Body of pancreas (tissue), 4 donors: Measurements from ENCODE around the gene TICAM1. TPM values are rescaled to one million over a fixed set of nuclear protein-coding genes. Genes with fewer than 3 reads are reported as not detected.
"Not testable (repeated sequence)": the region's sequence is repeated elsewhere in the genome, so short reads cannot be mapped to it uniquely, and the experiment has no call there.

ENCODE experiments used
- ATAC-seq: fragments of 150-250 bp; one replicate; pipeline ENCODE4 v1.9.1; 2016
- DNase-seq, 4 donors: peaks; one replicate each; pipeline ENCODE4 v3.0.0-alpha.2; 2019
- H3K27ac ChIP-seq, 4 donors: fragments of 200-600 bp; sonication (generic); 1 replicate in 3 of 4; 2 replicates in 1 of 4; pipeline versions ENCODE4 v1.5.1 to v1.6.1; 2016 to 2019; ENCODE audit warnings: mild to moderate bottlenecking in 1 of 4, mixed read lengths in 1 of 4, moderate library complexity in 1 of 4
- H3K27me3 ChIP-seq, 2 donors: fragments of 200-600 bp; sonication (generic); one replicate each; pipeline ENCODE4 v1.6.0; 2016; ENCODE audit warnings: mild to moderate bottlenecking in 1 of 2
- H3K36me3 ChIP-seq, 2 donors: fragments of 200-600 bp; sonication (generic); replicated peaks in 1 of 2; 2 replicates each; pipeline ENCODE4 v1.5.1; 2016; ENCODE audit warnings: low read depth in 2 of 2; ENCODE audit not compliant: insufficient read depth in 1 of 2
- H3K4me1 ChIP-seq: fragments of 200-600 bp; sonication (generic); one replicate; pipeline ENCODE4 v1.6.0; 2016
- H3K4me3 ChIP-seq, 2 donors: fragments of 200-600 bp; sonication (generic); 1 replicate in 1 of 2; 2 replicates in 1 of 2; pipeline ENCODE4 v1.5.1; 2016 to 2019
- H3K9me3 ChIP-seq, 3 donors: fragments of 200-600 bp; sonication (generic); 1 replicate in 2 of 3; 2 replicates in 1 of 3; pipeline ENCODE4 v1.5.1; 2016
- POLR2A ChIP-seq, 3 donors: fragments of 450-650 bp; IDR thresholded peaks; one replicate each; pipeline ENCODE4 v1.6.1; 2016; ENCODE audit warnings: antibody characterized with exemption in 3 of 3, mild to moderate bottlenecking in 2 of 3
- WGBS, 2 donors: methylation state at CpG; one replicate each; pipeline ENCODE4 v1.1.5; 2017; 5-methylcytosine and 5-hydroxymethylcytosine counted together
- intact Hi-C: fragments of 100-400 bp; cut with DNase I; formaldehyde crosslinking; loops from one replicate; pipeline ENCODE4 v1.15.1; 2023
- total RNA-seq, 2 donors: library from RNA; depleted of rRNA; stranded (reverse); fragments of >200 nt; gene quantifications; one replicate each; pipeline ENCODE4 v1.1.0, GENCODE V29; 2016
- TF ChIP-seq, protein P1 (sequence below), 7 experiments: fragments of 450-650 bp in 4 of 7; fragments of 200-600 bp in 3 of 7; sonication (generic) in 3 of 7; IDR thresholded peaks; one replicate each; pipeline ENCODE4 v1.5.1; 2016 to 2019; ENCODE audit warnings: antibody characterized with exemption in 7 of 7

Gene TICAM1
- total RNA-seq, 2 donors from 2014 or later: 5.4 to 12.9 TPM

DNA sequence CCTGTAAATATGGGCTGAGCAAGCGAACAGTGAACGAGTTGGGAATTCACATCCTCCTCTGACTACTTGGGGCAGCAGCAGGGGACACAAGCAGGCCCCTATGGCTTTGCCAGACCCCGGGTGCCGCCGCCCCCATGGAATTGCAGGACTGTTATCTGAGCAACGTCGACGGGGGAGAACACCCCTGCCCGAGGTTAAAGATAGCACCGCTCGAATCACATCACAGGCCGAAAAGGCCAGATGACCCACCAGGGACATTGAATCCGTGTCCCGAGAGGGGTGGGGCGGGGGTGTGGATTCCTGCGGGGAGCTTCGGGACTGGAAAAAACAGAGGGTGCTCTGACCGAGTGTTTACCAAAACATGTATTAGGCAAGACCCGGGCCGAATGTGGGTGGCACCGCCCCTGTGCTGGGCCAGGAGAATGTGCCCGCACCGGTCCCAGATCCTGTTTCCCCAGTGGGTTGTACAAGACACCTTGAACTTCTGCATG, 30.9 kb downstream of the TICAM1 start:
- intact Hi-C loops: no loop called here
- DNase-seq (peak; percentile 65 to 83 (median 77)), ATAC-seq (peak; percentile 82)
- Histone ChIP-seq H3K4me1 (peaks cover 17% of the 10 kb centered on the region), H3K27ac (peak overlapping the region in 3 of 4 donors; percentile 54 to 75 (median 71)), H3K27me3 (no peaks in the 10 kb centered on the region), H3K9me3 (no peaks in the 10 kb centered on the region), H3K4me3 (no peak overlapping the region), H3K36me3 (no peaks in the 10 kb centered on the region)
- WGBS, 2 donors: 21 to 36% methylated on average over 7 to 23 of the region's 23 CpGs
- TF ChIP-seq, protein P1, sequence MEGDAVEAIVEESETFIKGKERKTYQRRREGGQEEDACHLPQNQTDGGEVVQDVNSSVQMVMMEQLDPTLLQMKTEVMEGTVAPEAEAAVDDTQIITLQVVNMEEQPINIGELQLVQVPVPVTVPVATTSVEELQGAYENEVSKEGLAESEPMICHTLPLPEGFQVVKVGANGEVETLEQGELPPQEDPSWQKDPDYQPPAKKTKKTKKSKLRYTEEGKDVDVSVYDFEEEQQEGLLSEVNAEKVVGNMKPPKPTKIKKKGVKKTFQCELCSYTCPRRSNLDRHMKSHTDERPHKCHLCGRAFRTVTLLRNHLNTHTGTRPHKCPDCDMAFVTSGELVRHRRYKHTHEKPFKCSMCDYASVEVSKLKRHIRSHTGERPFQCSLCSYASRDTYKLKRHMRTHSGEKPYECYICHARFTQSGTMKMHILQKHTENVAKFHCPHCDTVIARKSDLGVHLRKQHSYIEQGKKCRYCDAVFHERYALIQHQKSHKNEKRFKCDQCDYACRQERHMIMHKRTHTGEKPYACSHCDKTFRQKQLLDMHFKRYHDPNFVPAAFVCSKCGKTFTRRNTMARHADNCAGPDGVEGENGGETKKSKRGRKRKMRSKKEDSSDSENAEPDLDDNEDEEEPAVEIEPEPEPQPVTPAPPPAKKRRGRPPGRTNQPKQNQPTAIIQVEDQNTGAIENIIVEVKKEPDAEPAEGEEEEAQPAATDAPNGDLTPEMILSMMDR (IDR thresholded peaks at IDR 0.05): no peak
- TF ChIP-seq POLR2A (IDR thresholded peaks at IDR 0.05): no peak

DNA sequence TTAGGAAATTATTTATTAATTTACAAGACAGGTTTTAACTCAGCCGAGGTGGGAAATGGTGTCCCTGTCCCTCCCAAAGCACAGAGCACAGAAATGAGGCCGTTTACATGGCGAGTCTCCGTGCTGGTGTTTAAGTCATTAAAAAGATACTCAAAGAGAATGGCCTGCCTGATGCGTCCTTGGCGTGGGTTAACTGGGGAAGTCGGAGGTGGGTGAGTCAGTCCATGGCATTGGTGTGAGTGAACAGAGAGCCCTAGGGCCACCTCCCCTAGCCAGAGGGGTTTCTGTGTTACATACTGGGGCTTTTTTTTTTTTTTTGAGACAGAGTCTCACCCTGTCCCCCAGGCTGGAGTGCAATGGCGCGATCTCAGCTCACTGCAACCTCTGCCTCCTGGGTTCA, 36.1 kb downstream of the TICAM1 start:
- no peak for DNase-seq
- WGBS, 2 donors: 74 to 79% methylated on average over 9 of the region's 9 CpGs
- no peak for ATAC-seq
- peaks cover 0 to 2% of the 10 kb centered on the region in 2 donors for H3K36me3 ChIP-seq
- intact Hi-C loops: no loop called here
- H3K4me1 ChIP-seq: peaks cover 53% of the 10 kb centered on the region
- no peak overlapping the region for H3K27ac ChIP-seq
- H3K4me3 ChIP-seq: no peak overlapping the region
- no peaks in the 10 kb centered on the region for H3K27me3 ChIP-seq
- TF ChIP-seq POLR2A (IDR thresholded peaks at IDR 0.05): no peak
- TF ChIP-seq, protein P1 (IDR thresholded peaks at IDR 0.05): no peak
- H3K9me3 ChIP-seq: no peaks in the 10 kb centered on the region

DNA sequence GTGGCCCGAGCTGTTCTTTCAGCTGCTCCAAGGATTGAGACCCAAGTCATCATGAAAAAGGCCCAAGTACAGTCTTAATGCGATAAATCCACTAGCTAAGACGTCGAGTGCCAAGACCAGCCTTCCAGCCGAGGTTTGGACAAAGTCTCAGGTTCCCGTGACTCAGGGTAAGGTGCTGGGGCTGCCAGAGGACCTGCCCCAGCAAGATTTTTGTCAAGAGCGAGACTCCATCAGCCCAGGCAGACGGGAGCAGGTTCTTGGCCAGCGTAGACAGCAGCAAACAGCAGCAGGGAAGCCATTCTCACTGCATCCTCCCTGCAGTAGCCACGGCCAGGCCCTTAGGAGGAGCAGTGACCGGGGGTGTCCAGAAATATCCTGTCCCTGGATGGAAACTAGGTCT, 36.5 kb downstream of the TICAM1 start:
- no peak for DNase-seq
- Histone ChIP-seq H3K4me3 (no peak overlapping the region), H3K4me1 (peaks cover 52% of the 10 kb centered on the region), H3K36me3 (peaks cover 0 to 2% of the 10 kb centered on the region in 2 donors), H3K9me3 (no peaks in the 10 kb centered on the region), H3K27me3 (no peaks in the 10 kb centered on the region), H3K27ac (no peak overlapping the region)
- WGBS, 2 donors: 69 to 75% methylated on average over 4 to 10 of the region's 11 CpGs
- intact Hi-C loops: no loop called here
- TF ChIP-seq, protein P1 (IDR thresholded peaks at IDR 0.05): no peak
- TF ChIP-seq POLR2A (IDR thresholded peaks at IDR 0.05): no peak
- no peak for ATAC-seq

DNA sequence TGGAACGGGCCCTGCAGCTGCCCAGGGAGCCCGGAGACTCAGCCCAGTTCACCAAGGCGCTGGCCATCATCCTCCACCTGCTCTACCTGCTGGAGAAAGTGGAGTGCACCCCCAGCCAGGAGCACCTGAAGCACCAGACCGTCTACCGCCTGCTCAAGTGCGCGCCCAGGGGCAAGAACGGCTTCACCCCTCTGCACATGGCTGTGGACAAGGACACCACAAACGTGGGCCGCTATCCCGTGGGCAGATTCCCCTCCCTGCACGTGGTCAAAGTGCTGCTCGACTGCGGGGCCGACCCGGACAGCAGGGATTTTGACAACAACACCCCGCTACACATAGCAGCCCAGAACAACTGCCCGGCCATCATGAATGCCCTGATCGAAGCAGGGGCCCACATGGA, 38.2 kb downstream of the TICAM1 start:
- H3K36me3 ChIP-seq, ATAC-seq, intact Hi-C loops, DNase-seq, H3K9me3 ChIP-seq, H3K4me3 ChIP-seq, H3K27me3 ChIP-seq: not testable (repeated sequence)
- WGBS, 2 donors: 73 to 94% methylated on average over 8 to 13 of the region's 19 CpGs
- Histone ChIP-seq H3K4me1 (peaks cover 52% of the 10 kb centered on the region), H3K27ac (peak overlapping the region in 1 of 4 donors; percentile 95)

DNA sequence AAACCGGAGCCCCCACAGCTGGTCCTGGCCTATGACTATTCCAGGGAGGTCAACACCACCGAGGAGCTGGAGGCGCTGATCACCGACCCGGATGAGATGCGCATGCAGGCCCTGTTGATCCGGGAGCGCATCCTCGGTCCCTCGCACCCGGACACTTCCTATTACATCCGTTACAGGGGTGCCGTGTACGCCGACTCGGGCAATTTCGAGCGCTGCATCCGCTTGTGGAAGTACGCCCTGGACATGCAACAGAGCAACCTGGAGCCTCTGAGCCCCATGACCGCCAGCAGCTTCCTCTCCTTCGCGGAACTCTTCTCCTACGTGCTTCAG, 38.7 kb downstream of the TICAM1 start:
- peak in 1 of 4 donors; percentile 19 for DNase-seq
- H3K27me3 ChIP-seq, intact Hi-C loops, H3K36me3 ChIP-seq, ATAC-seq, H3K9me3 ChIP-seq, H3K4me3 ChIP-seq: not testable (repeated sequence)
- Histone ChIP-seq H3K4me1 (peaks cover 52% of the 10 kb centered on the region), H3K27ac (peak overlapping the region in 2 of 4 donors; percentile 95)
- WGBS, 2 donors: 74 to 77% methylated on average over 7 to 24 of the region's 24 CpGs

DNA sequence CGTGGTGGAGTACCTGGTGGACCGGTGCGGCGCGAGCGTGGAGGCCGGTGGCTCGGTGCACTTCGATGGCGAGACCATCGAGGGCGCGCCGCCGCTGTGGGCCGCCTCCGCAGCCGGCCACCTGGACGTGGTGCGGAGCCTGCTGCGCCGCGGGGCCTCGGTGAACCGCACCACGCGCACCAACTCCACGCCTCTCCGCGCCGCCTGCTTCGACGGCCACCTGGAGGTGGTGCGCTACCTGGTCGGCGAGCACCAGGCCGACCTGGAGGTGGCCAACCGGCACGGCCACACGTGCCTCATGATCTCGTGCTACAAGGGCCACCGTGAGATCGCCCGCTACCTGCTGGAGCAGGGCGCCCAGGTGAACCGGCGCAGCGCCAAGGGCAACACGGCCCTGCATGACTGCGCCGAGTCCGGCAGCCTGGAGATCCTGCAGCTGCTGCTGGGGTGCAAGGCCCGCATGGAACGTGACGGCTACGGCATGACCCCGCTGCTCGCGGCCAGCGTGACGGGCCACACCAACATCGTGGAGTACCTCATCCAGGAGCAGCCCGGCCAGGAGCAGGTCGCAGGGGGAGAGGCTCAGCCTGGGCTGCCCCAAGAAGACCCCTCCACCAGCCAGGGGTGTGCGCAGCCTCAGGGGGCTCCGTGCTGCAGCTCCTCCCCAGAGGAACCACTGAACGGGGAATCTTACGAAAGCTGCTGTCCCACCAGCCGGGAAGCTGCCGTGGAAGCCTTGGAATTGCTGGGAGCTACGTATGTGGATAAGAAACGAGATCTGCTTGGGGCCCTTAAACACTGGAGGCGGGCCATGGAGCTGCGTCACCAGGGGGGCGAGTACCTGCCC, 39.3 kb downstream of the TICAM1 start:
- WGBS, 2 donors: 5% methylated on average over 74 of the region's 75 CpGs; no CpG with 5 or more reads in 1 of the 2 donors
- H3K9me3 ChIP-seq, ATAC-seq, H3K27me3 ChIP-seq, intact Hi-C loops, H3K36me3 ChIP-seq: not testable (repeated sequence)
- DNase-seq: peak; percentile 39 to 61 (median 50)
- Histone ChIP-seq H3K27ac (peak overlapping the region; percentile 71 to 95 (median 94)), H3K4me3 (peak overlapping the region; percentile 86 to 100), H3K4me1 (peaks cover 52% of the 10 kb centered on the region)
